ENCODE results near the gene STARD3.

The STARD3 gene

DNA sequence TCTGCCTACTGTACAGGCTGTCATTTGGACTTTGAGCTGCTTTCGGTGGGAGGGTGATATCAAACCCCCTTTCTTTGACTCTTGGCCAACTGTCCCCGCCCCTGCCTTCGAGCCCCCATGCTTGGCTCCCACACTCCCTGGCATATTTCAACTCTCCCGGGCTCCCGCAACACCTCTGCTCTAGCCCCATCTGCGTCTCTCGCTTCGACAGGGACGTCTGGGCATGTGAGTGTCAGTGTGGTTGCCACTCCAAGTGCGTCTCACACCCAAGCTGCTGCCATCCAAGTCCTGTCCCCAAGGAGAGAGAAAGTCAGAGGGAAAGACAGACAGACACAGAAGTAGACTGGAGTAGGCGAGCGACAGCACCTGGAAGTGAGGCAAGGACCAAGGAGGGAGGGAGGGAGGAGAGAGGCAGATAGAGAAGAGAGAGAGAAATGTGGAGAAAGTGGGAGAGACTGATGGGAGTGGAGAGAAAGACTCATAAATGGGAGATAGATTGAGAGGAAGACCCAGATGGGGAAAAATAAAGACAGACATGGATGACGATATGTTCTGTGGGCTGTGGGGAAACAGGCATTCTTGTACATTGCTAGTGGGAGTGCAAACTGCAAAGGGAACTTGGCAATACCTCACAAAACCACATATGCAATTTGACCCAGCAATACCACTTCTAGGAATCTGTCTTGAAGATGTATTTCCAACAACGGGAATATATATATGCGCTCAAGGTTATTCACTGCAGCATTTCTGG lies 11.8 kb downstream of the STARD3 start:
- Histone ChIP-seq H3K9me3 (ENCODE audit: control insufficient read depth, insufficient read depth, low read length) (no peaks in the 10 kb centered on the region), H3K4me1 (ENCODE audit: control insufficient read depth, insufficient read depth, low read length) (peaks cover 21% of the 10 kb centered on the region), H3K4me3 (ENCODE audit: low read depth, low read length) (no peak overlapping the region), H3K36me3 (ENCODE audit: control insufficient read depth, insufficient read depth, low read length) (no peaks in the 10 kb centered on the region), H3K27me3 (ENCODE audit: control insufficient read depth, insufficient read depth, low read length) (no peaks in the 10 kb centered on the region), H3K9ac (ENCODE audit: low read depth, low read length) (no peak overlapping the region)

DNA sequence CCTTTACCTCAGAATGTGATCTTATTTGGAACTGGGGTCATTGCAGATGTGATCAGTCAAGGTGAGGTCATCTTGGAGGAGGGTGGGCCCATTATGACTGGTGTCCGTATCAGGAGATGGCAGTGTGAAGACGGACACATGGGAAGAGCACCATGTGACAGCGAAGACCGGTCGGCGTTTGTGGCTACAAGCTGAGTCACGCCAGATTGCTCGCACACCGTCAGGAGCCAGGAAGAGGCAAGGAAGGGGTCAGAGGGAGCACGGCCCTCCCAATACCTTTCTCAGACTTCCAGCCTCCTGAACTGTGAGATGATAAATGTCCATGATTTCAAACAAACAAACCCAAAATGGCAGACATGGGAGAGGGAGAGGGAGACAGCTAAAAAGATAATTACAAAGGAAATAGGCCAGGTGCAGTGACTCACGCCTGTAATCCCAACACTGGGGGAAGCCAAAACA lies 13.2 kb downstream of the STARD3 start:
- H3K27me3 ChIP-seq (ENCODE audit: control insufficient read depth, insufficient read depth, low read length) = no peaks in the 10 kb centered on the region
- no peaks in the 10 kb centered on the region for H3K36me3 ChIP-seq (ENCODE audit: control insufficient read depth, insufficient read depth, low read length)
- no peak overlapping the region for H3K4me3 ChIP-seq (ENCODE audit: low read depth, low read length)
- no peaks in the 10 kb centered on the region for H3K9me3 ChIP-seq (ENCODE audit: control insufficient read depth, insufficient read depth, low read length)
- H3K4me1 ChIP-seq (ENCODE audit: control insufficient read depth, insufficient read depth, low read length) = peaks cover 18% of the 10 kb centered on the region
- no peak overlapping the region for H3K9ac ChIP-seq (ENCODE audit: low read depth, low read length)

DNA sequence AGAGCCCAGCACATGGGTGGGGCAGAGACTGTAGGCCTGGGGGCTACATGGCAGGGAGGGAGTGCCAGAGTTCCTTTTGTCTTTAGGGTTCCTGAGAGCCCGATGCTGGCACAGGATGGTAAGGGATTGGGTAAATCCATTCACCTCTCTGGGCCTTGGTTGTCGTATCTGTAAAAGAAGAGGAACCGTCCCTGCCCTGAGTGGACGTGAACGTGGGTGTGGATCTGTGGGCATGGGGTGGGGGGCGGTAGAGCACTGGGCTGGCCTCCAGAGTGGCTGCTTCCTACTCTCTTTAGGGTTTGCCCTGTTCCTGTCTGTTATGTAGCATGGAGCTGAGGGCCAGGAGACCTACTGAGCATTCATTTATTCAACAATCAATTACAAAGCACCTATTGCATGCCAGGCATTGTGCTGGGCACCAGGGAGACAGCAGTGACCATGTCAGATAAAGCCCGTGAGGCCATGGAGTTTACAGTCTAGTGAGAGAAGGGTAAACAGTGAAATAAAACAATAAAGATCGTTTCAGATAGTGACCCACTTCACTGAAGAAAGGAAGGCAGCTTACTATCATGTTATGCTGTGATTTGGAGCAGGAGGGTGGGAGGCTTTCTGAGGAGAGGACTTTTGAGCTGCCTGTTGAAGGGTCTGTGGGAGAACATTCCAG lies 15.1 kb downstream of the STARD3 start:
- H3K4me3 ChIP-seq (ENCODE audit: low read depth, low read length) = no peak overlapping the region
- H3K9ac ChIP-seq (ENCODE audit: low read depth, low read length) = no peak overlapping the region
- peaks cover 14% of the 10 kb centered on the region for H3K4me1 ChIP-seq (ENCODE audit: control insufficient read depth, insufficient read depth, low read length)
- no peaks in the 10 kb centered on the region for H3K9me3 ChIP-seq (ENCODE audit: control insufficient read depth, insufficient read depth, low read length)
- peaks cover 6% of the 10 kb centered on the region for H3K36me3 ChIP-seq (ENCODE audit: control insufficient read depth, insufficient read depth, low read length)
- no peaks in the 10 kb centered on the region for H3K27me3 ChIP-seq (ENCODE audit: control insufficient read depth, insufficient read depth, low read length)

DNA sequence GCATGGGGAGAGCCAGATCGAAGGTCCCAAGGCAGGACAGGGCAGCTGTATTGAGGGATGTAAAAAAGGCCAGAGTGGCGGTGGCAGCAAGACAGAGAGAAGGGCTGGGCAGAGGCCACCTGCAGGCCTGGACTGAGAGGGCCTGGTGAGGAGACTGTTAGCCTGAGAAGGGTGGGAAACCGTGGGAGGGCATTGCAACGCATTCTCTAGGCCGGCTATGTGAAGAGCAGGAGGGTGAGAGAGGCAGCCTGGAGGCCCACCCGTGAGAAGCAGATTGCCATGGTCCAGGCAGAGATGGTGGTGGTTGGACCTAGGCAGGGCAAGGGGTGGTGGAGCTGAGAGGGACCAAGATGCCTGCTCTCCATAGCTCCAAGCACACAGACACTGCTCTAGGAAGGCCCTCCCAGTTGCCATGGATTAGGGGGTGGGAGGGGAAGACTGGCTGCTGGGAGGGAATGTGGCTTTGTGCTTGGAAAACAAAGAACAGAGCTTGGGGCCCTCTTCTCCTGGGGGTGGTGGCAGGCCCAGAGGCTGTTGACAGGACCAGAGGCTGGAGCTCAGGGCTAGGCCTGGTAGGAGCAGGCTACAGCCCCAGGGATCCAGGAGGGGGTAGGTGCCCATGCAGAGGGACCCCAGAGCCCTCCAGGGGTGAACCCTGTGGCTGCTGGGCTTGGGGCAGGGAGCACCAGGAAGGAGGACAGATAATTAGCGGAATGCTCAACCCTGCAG lies 15.8 kb downstream of the STARD3 start:
- H3K4me3 ChIP-seq (ENCODE audit: low read depth, low read length) = no peak overlapping the region
- H3K27me3 ChIP-seq (ENCODE audit: control insufficient read depth, insufficient read depth, low read length) = no peaks in the 10 kb centered on the region
- peaks cover 14% of the 10 kb centered on the region for H3K4me1 ChIP-seq (ENCODE audit: control insufficient read depth, insufficient read depth, low read length)
- H3K9me3 ChIP-seq (ENCODE audit: control insufficient read depth, insufficient read depth, low read length) = no peaks in the 10 kb centered on the region
- H3K36me3 ChIP-seq (ENCODE audit: control insufficient read depth, insufficient read depth, low read length) = peaks cover 6% of the 10 kb centered on the region
- H3K9ac ChIP-seq (ENCODE audit: low read depth, low read length) = no peak overlapping the region

DNA sequence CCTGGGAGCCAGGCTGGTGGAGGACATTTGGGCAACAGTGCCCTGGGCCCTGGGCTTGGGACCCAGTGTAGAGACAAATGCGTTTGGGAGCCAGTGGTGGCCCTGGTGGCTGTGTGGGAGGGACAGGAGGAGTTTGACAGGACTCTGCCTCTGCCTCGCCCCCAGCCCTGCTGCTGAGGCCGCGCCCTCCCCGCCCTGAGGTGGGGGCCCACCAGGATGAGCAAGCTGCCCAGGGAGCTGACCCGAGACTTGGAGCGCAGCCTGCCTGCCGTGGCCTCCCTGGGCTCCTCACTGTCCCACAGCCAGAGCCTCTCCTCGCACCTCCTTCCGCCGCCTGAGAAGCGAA lies 16.3 kb downstream of the STARD3 start:
- Histone ChIP-seq H3K36me3 (ENCODE audit: control insufficient read depth, insufficient read depth, low read length) (peaks cover 6% of the 10 kb centered on the region), H3K27me3 (ENCODE audit: control insufficient read depth, insufficient read depth, low read length) (no peaks in the 10 kb centered on the region), H3K9ac (ENCODE audit: low read depth, low read length) (no peak overlapping the region), H3K9me3 (ENCODE audit: control insufficient read depth, insufficient read depth, low read length) (no peaks in the 10 kb centered on the region), H3K4me1 (ENCODE audit: control insufficient read depth, insufficient read depth, low read length) (peaks cover 14% of the 10 kb centered on the region), H3K4me3 (ENCODE audit: low read depth, low read length) (no peak overlapping the region)

DNA sequence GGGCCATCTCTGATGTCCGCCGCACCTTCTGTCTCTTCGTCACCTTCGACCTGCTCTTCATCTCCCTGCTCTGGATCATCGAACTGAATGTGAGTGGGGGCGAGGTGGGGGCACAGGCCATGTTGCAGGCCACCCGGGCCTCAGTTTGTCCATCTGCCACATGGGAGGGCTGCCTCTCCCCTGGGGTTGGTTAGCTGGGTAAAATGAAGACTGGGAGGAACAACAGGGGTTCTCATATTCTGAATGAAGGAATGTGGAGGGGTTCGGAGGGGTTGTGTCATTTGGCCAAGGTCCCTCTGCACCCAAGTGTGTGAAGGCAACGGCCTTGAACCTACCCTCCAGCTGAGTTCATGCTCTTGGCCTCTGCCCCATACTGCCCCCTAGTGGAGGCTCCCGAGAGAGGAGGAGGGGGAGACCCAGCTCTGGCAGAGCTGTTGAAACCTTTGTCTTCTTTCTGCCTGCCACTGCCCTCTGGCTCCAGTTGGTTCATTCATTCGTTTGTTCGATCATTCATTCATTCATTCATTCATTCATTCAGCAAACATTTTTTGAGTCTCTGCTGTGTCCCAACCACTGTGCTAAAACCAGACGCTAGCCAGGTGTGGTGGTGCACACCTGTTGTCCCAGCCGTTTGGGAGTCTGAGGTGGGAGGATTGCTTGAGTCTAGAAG lies 16.9 kb downstream of the STARD3 start:
- Histone ChIP-seq H3K4me1 (ENCODE audit: control insufficient read depth, insufficient read depth, low read length) (peaks cover 14% of the 10 kb centered on the region), H3K9me3 (ENCODE audit: control insufficient read depth, insufficient read depth, low read length) (no peaks in the 10 kb centered on the region), H3K9ac (ENCODE audit: low read depth, low read length) (no peak overlapping the region), H3K36me3 (ENCODE audit: control insufficient read depth, insufficient read depth, low read length) (peaks cover 6% of the 10 kb centered on the region), H3K27me3 (ENCODE audit: control insufficient read depth, insufficient read depth, low read length) (no peaks in the 10 kb centered on the region), H3K4me3 (ENCODE audit: low read depth, low read length) (no peak overlapping the region)

DNA sequence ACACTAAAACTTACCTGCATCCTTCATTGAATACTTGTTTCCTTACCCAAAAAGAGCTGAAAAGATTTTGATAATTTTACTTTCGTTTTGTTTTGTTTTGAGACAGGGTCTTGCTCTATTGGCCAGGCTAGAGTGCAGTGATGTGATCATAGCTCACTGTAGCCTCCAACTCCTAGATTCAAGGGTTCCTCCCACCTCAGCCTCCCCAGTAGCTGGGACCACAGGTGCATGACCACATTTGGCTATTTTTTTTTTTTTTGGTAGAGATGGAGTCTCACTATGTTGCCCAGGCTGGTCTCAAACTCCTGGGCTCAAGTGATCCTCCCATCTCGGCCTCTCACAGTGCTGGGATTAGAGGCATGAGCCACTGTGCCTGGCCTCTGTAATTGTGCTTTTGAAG lies 18.2 kb downstream of the STARD3 start:
- peaks cover 14% of the 10 kb centered on the region for H3K4me1 ChIP-seq (ENCODE audit: control insufficient read depth, insufficient read depth, low read length)

DNA sequence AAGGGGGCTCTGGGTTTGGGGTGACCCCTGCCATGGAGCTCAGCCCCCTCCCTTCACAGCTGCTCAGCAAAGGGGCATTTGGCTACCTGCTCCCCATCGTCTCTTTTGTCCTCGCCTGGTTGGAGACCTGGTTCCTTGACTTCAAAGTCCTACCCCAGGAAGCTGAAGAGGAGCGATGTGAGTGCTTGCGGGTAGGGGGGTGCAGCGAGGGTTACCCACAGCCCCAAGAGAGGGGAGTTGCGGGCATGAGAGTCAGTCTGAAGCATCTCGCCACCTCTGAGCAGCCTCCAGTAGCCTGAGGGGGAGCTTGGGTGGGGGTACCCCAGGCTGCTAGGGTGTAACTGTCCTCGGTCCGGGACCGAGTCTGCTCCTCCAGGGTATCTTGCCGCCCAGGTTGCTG lies 21.4 kb downstream of the STARD3 start:
- Histone ChIP-seq H3K9ac (ENCODE audit: low read depth, low read length) (no peak overlapping the region), H3K27me3 (ENCODE audit: control insufficient read depth, insufficient read depth, low read length) (no peaks in the 10 kb centered on the region), H3K4me3 (ENCODE audit: low read depth, low read length) (no peak overlapping the region), H3K4me1 (ENCODE audit: control insufficient read depth, insufficient read depth, low read length) (peaks cover 8% of the 10 kb centered on the region), H3K9me3 (ENCODE audit: control insufficient read depth, insufficient read depth, low read length) (no peaks in the 10 kb centered on the region), H3K36me3 (ENCODE audit: control insufficient read depth, insufficient read depth, low read length) (peaks cover 22% of the 10 kb centered on the region)

More for the DNA sequence above, 18.2 kb downstream of the STARD3 start:
- H3K9me3 ChIP-seq (ENCODE audit: control insufficient read depth, insufficient read depth, low read length) = no peaks in the 10 kb centered on the region
- peaks cover 7% of the 10 kb centered on the region for H3K36me3 ChIP-seq (ENCODE audit: control insufficient read depth, insufficient read depth, low read length)
- no peaks in the 10 kb centered on the region for H3K27me3 ChIP-seq (ENCODE audit: control insufficient read depth, insufficient read depth, low read length)
- H3K4me3 ChIP-seq (ENCODE audit: low read depth, low read length) = no peak overlapping the region
- H3K9ac ChIP-seq (ENCODE audit: low read depth, low read length) = no peak overlapping the region

DNA sequence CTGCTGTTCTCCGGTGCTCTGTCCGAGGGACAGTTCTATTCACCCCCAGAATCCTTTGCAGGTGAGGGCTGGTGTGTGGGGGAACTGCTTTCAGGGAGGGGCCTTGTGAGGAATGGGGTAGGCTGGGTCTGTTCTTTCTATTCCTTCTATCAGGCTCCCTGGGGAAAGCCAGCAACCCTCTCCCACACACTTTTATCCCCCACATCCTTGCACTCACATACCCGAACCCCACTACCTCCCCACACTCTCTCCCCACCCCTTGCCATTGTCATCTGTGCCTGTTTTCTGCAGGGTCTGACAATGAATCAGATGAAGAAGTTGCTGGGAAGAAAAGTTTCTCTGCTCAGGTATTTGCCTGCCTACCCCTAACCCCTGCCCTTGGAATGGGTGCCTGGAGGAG lies 21.8 kb downstream of the STARD3 start:
- Histone ChIP-seq H3K4me1 (ENCODE audit: control insufficient read depth, insufficient read depth, low read length) (peaks cover 6% of the 10 kb centered on the region), H3K36me3 (ENCODE audit: control insufficient read depth, insufficient read depth, low read length) (peaks cover 22% of the 10 kb centered on the region), H3K27me3 (ENCODE audit: control insufficient read depth, insufficient read depth, low read length) (no peaks in the 10 kb centered on the region), H3K4me3 (ENCODE audit: low read depth, low read length) (no peak overlapping the region), H3K9me3 (ENCODE audit: control insufficient read depth, insufficient read depth, low read length) (no peaks in the 10 kb centered on the region), H3K9ac (ENCODE audit: low read depth, low read length) (no peak overlapping the region)

DNA sequence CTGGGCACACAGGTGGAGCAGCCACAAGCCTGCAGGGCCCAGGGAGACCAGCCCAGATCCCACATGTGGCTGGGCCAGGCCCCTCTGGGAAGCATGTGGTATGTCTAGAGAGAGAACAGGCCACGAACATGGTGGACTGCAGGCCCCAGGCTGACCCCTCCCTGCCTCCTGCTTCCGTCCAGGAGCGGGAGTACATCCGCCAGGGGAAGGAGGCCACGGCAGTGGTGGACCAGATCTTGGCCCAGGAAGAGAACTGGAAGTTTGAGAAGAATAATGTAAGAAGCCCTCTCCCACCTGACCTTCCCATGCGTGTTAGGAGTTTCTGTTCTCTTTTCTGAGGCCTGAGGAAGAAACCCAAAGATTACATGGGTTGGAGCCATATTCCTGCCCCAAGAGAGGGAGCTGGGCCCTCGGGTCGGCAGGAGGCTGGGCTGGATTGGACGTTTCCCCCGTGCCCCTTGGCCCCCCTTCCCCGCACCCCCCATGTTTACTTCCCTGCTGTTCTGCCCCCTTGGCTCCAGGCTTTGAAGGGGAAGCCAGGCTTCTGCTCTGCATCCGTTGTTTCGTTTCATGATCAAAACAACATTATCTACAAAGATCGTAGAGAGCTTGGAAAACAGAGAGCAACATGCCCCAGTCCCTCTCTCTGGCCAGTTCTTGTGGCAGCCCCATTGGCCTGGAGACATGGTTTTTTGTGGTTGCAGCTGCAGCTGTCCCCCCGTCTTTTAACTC lies 22.5 kb downstream of the STARD3 start:
- peaks cover 22% of the 10 kb centered on the region for H3K36me3 ChIP-seq (ENCODE audit: control insufficient read depth, insufficient read depth, low read length)
- H3K27me3 ChIP-seq (ENCODE audit: control insufficient read depth, insufficient read depth, low read length) = no peaks in the 10 kb centered on the region
- H3K4me3 ChIP-seq (ENCODE audit: low read depth, low read length) = no peak overlapping the region
- H3K9ac ChIP-seq (ENCODE audit: low read depth, low read length) = no peak overlapping the region
- peaks cover 8% of the 10 kb centered on the region for H3K4me1 ChIP-seq (ENCODE audit: control insufficient read depth, insufficient read depth, low read length)
- H3K9me3 ChIP-seq (ENCODE audit: control insufficient read depth, insufficient read depth, low read length) = no peaks in the 10 kb centered on the region

DNA sequence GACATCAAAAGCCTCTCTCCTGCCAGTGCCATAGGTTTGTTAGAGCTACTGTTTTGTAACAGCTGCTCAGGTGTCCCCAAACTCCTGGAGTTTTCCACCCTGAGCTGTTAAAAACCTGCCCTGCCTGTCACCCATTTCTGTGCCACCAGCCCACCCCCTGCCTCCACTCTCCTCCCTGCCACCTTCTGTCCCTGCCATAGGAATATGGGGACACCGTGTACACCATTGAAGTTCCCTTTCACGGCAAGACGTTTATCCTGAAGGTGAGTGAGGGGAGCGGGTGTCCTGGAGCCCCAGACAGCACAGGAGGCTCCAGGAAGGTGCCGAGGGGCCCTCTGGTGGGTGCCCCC lies 23.0 kb downstream of the STARD3 start:
- H3K36me3 ChIP-seq (ENCODE audit: control insufficient read depth, insufficient read depth, low read length) = peaks cover 22% of the 10 kb centered on the region
- peaks cover 11% of the 10 kb centered on the region for H3K4me1 ChIP-seq (ENCODE audit: control insufficient read depth, insufficient read depth, low read length)
- no peaks in the 10 kb centered on the region for H3K9me3 ChIP-seq (ENCODE audit: control insufficient read depth, insufficient read depth, low read length)
- no peak overlapping the region for H3K9ac ChIP-seq (ENCODE audit: low read depth, low read length)
- H3K4me3 ChIP-seq (ENCODE audit: low read depth, low read length) = no peak overlapping the region
- H3K27me3 ChIP-seq (ENCODE audit: control insufficient read depth, insufficient read depth, low read length) = no peaks in the 10 kb centered on the region

Measured in iPS-15b (cell line).